HepG2 (cell line): ENCODE data around the gene SNRNP200. TPM values are rescaled to one million over a fixed set of nuclear protein-coding genes. Genes with fewer than 3 reads are reported as not detected.

ENCODE experiments used
- ATF1 ChIP-seq: IDR thresholded peaks from 2 replicates; pipeline ENCODE4 v1.6.1; 2016; ENCODE audit warnings: mild to moderate bottlenecking, control low read depth
- BCL3 ChIP-seq: sonication (generic); formaldehyde crosslinking; IDR thresholded peaks from 2 replicates; pipeline ENCODE4 v1.5.1; 2020; ENCODE audit warnings: mild to moderate bottlenecking, missing genetic modification reagents, moderate library complexity
- CSRNP2 ChIP-seq: sonication (generic); formaldehyde crosslinking; conservative IDR thresholded peaks from 2 replicates; pipeline ENCODE4 v1.8.0; 2022; ENCODE audit warnings: low read depth, missing genetic modification reagents
- EED ChIP-seq: sonication (generic); formaldehyde crosslinking; IDR thresholded peaks from 2 replicates; pipeline ENCODE4 v1.5.0; 2020; ENCODE audit warnings: mild to moderate bottlenecking, missing genetic modification reagents
- ELF3 ChIP-seq: IDR thresholded peaks from 2 replicates; pipeline ENCODE4 v1.6.1; 2016; ENCODE audit warnings: missing genetic modification reagents, missing compliant biosample characterization
- FOXK1 ChIP-seq: sonication (generic); formaldehyde crosslinking; IDR thresholded peaks from 2 replicates; pipeline ENCODE4 v1.4.0; 2020; ENCODE audit warnings: low read depth, missing genetic modification reagents, borderline replicate concordance
- FOXO1 ChIP-seq: sonication (generic); formaldehyde crosslinking; IDR thresholded peaks from 2 replicates; pipeline ENCODE4 v1.4.0; 2020; ENCODE audit warnings: missing genetic modification reagents
- HOXA9 ChIP-seq: sonication (generic); formaldehyde crosslinking; IDR thresholded peaks from 2 replicates; pipeline ENCODE4 v1.8.1; 2022; ENCODE audit warnings: missing genetic modification reagents, mild to moderate bottlenecking, moderate library complexity, borderline replicate concordance
- ISX ChIP-seq: sonication (generic); formaldehyde crosslinking; conservative IDR thresholded peaks from 2 replicates; pipeline ENCODE4 v1.5.0; 2020; ENCODE audit warnings: missing genetic modification reagents
- NFIC ChIP-seq: IDR thresholded peaks from 2 replicates; pipeline ENCODE4 v1.6.1; 2012; ENCODE audit warnings: mild to moderate bottlenecking, low read length, inconsistent platforms
- PBX3 ChIP-seq: sonication (generic); formaldehyde crosslinking; IDR thresholded peaks from 2 replicates; pipeline ENCODE4 v1.8.1; 2023; ENCODE audit warnings: missing genetic modification reagents, inconsistent platforms, borderline replicate concordance
- RARG ChIP-seq: sonication (generic); formaldehyde crosslinking; IDR thresholded peaks from 2 replicates; pipeline ENCODE4 v1.4.0; 2020; ENCODE audit warnings: low read depth, mild to moderate bottlenecking, missing genetic modification reagents
- SNAI1 ChIP-seq: sonication (generic); formaldehyde crosslinking; IDR thresholded peaks from 2 replicates; pipeline ENCODE4 v1.5.0; 2020; ENCODE audit warnings: mild to moderate bottlenecking, missing genetic modification reagents, borderline replicate concordance
- TEAD2 ChIP-seq: sonication (generic); formaldehyde crosslinking; IDR thresholded peaks from 2 replicates; pipeline ENCODE4 v1.9.0; 2021; ENCODE audit warnings: missing genetic modification reagents
- TERF1 ChIP-seq: sonication (generic); formaldehyde crosslinking; IDR thresholded peaks from 2 replicates; pipeline ENCODE4 v1.8.0; 2022; ENCODE audit warnings: mild to moderate bottlenecking, missing genetic modification reagents, moderate library complexity
- TIGD3 ChIP-seq: sonication (generic); formaldehyde crosslinking; IDR thresholded peaks from 2 replicates; pipeline ENCODE4 v1.5.1; 2020; ENCODE audit warnings: mild to moderate bottlenecking, missing genetic modification reagents, borderline replicate concordance
- ZNF274 ChIP-seq: sonication (generic); formaldehyde crosslinking; IDR thresholded peaks from 2 replicates; pipeline ENCODE4 v1.5.1; 2020; ENCODE audit warnings: mild to moderate bottlenecking, missing genetic modification reagents
- ZNF280D ChIP-seq: sonication (generic); formaldehyde crosslinking; IDR thresholded peaks from 2 replicates; pipeline ENCODE4 v1.5.1; 2020; ENCODE audit warnings: mild to moderate bottlenecking, missing genetic modification reagents
- ZNF562 ChIP-seq: sonication (generic); formaldehyde crosslinking; IDR thresholded peaks from 2 replicates; pipeline ENCODE4 v1.8.0; 2022; ENCODE audit warnings: missing genetic modification reagents, borderline replicate concordance
- ZNF567 ChIP-seq: sonication (generic); formaldehyde crosslinking; IDR thresholded peaks from 2 replicates; pipeline ENCODE4 v1.8.1; 2023; ENCODE audit warnings: mild to moderate bottlenecking, missing genetic modification reagents, borderline replicate concordance
- ZNF777 ChIP-seq: sonication (generic); formaldehyde crosslinking; IDR thresholded peaks from 2 replicates; pipeline ENCODE4 v1.4.0; 2020; ENCODE audit warnings: missing genetic modification reagents
- polyA plus RNA-seq, 8 experiments: library from polyadenylated mRNA; depleted of rRNA in 3 of 8; stranded (reverse) in 7 of 8; unstranded in 1 of 8; fragments of >200 nt; fragmentation: Illumina TruSeq in 4 of 8; extraction: Trizol in 4 of 8; gene quantifications; 2 replicates each; pipeline versions ENCODE4 v1.2.1 to v1.2.3, GENCODE V29; 2011 to 2016; ENCODE audit warnings: low read depth in 4 of 8, missing spikeins in 1 of 8, mixed read lengths in 1 of 8; ENCODE audit not compliant: insufficient read depth in 1 of 8
- total RNA-seq, 5 experiments: library from RNA; depleted of rRNA; stranded (reverse); fragments of >200 nt; fragmentation: Illumina TruSeq; extraction: Trizol; gene quantifications; 2 replicates each; pipeline ENCODE4 v1.2.3, GENCODE V29; 2016; ENCODE audit warnings: low read depth in 1 of 5

Gene SNRNP200
- total and polyA plus RNA-seq, 2 of the 13 experiments (the other 11 are each of a cell fraction or from before 2014, with no cell fraction given): 99.0 to 232 TPM

GRCh38 chr2:96317584-96317997 is 12.2 kb upstream of the SNRNP200 start (continued):
- no peak for TF ChIP-seq EED (CRISPR knock-in tag)
- no peak for TF ChIP-seq ZNF562 (CRISPR knock-in tag)
- no peak for TF ChIP-seq ZNF274 (CRISPR knock-in tag)
- TF ChIP-seq ZNF567 (CRISPR knock-in tag): no peak
- no peak for TF ChIP-seq TEAD2 (CRISPR knock-in tag)
- no peak for TF ChIP-seq TERF1 (CRISPR knock-in tag)
- TF ChIP-seq FOXK1: no peak
- no peak; the same call in 1 of the 2 replicates for TF ChIP-seq BCL3 (CRISPR knock-in tag)
- no peak for TF ChIP-seq CSRNP2
- no peak for TF ChIP-seq ATF1 (CRISPR knock-in tag)
- no peak for TF ChIP-seq RARG (CRISPR knock-in tag)
- peak; percentile 80 for TF ChIP-seq ELF3
- TF ChIP-seq NFIC: no peak
- no peak for TF ChIP-seq PBX3 (CRISPR knock-in tag)
- TF ChIP-seq TIGD3 (CRISPR knock-in tag): no peak
- no peak for TF ChIP-seq SNAI1 (CRISPR knock-in tag)
- TF ChIP-seq HOXA9 (CRISPR knock-in tag): no peak
- no peak for TF ChIP-seq ISX (CRISPR knock-in tag)
- no peak; the same call in 1 of the 2 replicates for TF ChIP-seq ZNF280D
- no peak for TF ChIP-seq ZNF777
- no peak for TF ChIP-seq FOXO1 (CRISPR knock-in tag)
